GM12878 (cell line): ENCODE results near the gene IL17RC. TPM values are rescaled to one million over a fixed set of nuclear protein-coding genes. Genes with fewer than 3 reads are reported as not detected.

ENCODE experiments used
- ATAC-seq: fragments of 200-7000 bp; cut with Tn5 transposase; 3 replicates; pipeline ENCODE4 v1.9.1; 2020; ENCODE audit warnings: mild to moderate bottlenecking, moderate library complexity
- BruUV-seq: library from RNA; stranded (reverse); fragments of 400-500 nt; replicated peaks from 2 replicates; lab custom pipeline; 2021; lab: Mats Ljungman, UMichigan
- CTCF ChIA-PET: fragments of 300-600 bp; sonication (Branson Sonifier 250); formaldehyde crosslinking; extraction: SDS; loops from one replicate; lab custom pipeline; 2021; ENCODE audit warnings: inconsistent platforms; lab: Yijun Ruan, JAX
- POLR2A ChIA-PET: fragments of 350-600 bp; formaldehyde crosslinking; extraction: SDS; loops from one replicate; lab custom pipeline; 2021; ENCODE audit warnings: inconsistent platforms; lab: Charles Lee
- RAD21 ChIA-PET: fragments of 300-600 bp; sonication (Branson Sonifier 250); formaldehyde crosslinking; loops from one replicate; lab custom pipeline; 2023; ENCODE audit warnings: antibody characterized with exemption; ENCODE audit not compliant: unreplicated experiment; lab: Charles Lee
- SMC1A ChIA-PET: fragments of 300-600 bp; sonication (Branson Sonifier 250); formaldehyde crosslinking; loops from one replicate; lab custom pipeline; 2023; ENCODE audit not compliant: unreplicated experiment, uncharacterized antibody; lab: Charles Lee
- DNase-seq: peaks from one replicate; pipeline ENCODE4 v3.0.0-alpha.2; 2011; ENCODE audit warnings: low read depth, low spot score
- FAIRE-seq: peaks from 3 replicates; lab custom pipeline; 2011; peaks lifted over from hg19 to GRCh38; lab: Jason Lieb, UNC
- H2AFZ ChIP-seq: 2 replicates; pipeline ENCODE4 v1.6.0; 2011; ENCODE audit warnings: low read depth, low read length, control low read depth; ENCODE audit not compliant: control insufficient read depth
- H3K27ac ChIP-seq: 2 replicates; pipeline ENCODE4 v1.5.1; 2011; ENCODE audit warnings: control low read depth; ENCODE audit not compliant: control insufficient read depth, insufficient read depth
- H3K27me3 ChIP-seq, 2 experiments: replicated peaks in 1 of 2; 2 replicates each; pipeline versions ENCODE4 v1.6.0 to v1.6.1; 2011; ENCODE audit warnings: low read length in 1 of 2; ENCODE audit not compliant: control insufficient read depth in 2 of 2, insufficient read depth in 2 of 2
- H3K36me3 ChIP-seq, 2 experiments: 2 replicates each; pipeline ENCODE4 v1.5.1; 2011; ENCODE audit warnings: low read length in 1 of 2; ENCODE audit not compliant: control insufficient read depth in 2 of 2, insufficient read depth in 2 of 2
- H3K4me1 ChIP-seq: 2 replicates; pipeline ENCODE4 v1.6.1; 2011; ENCODE audit warnings: mild to moderate bottlenecking, low read length, moderate library complexity, mixed read lengths; ENCODE audit not compliant: control insufficient read depth, insufficient read depth
- H3K4me2 ChIP-seq: 2 replicates; pipeline ENCODE4 v1.6.0; 2011; ENCODE audit warnings: control low read depth; ENCODE audit not compliant: control insufficient read depth, insufficient read depth
- H3K4me3 ChIP-seq: fragments of 200-600 bp; sonication (generic); 2 replicates; pipeline ENCODE4 v1.5.1; 2016
- H3K79me2 ChIP-seq: 2 replicates; pipeline ENCODE4 v1.6.0; 2011; ENCODE audit warnings: low read length; ENCODE audit not compliant: control insufficient read depth, insufficient read depth
- H3K9ac ChIP-seq: 2 replicates; pipeline ENCODE4 v1.8.0; 2011; ENCODE audit warnings: low read length, control low read depth, mixed read lengths; ENCODE audit not compliant: control insufficient read depth, insufficient read depth
- H3K9me3 ChIP-seq: replicated peaks from 3 replicates; pipeline ENCODE4 v1.5.1; 2011; ENCODE audit warnings: mild to moderate bottlenecking, low read length; ENCODE audit not compliant: control insufficient read depth, insufficient read depth
- H4K20me1 ChIP-seq: 2 replicates; pipeline ENCODE4 v1.6.0; 2011; ENCODE audit not compliant: control insufficient read depth, insufficient read depth
- CTCF ChIP-seq, 3 experiments: IDR thresholded peaks in 2 of 3; conservative IDR thresholded peaks in 1 of 3; 2 replicates each; pipeline ENCODE4 v1.5.1; 2011; ENCODE audit warnings: low read depth in 3 of 3, low read length in 3 of 3, mild to moderate bottlenecking in 3 of 3, control low read depth in 2 of 3, moderate library complexity in 2 of 3, inconsistent platforms in 1 of 3, mixed read lengths in 1 of 3; ENCODE audit not compliant: control insufficient read depth in 2 of 3, insufficient read depth in 1 of 3; ENCODE audit errors: extremely low read depth in 1 of 3
- DPF2 ChIP-seq: fragments of 450-650 bp; IDR thresholded peaks from 2 replicates; pipeline ENCODE4 v1.6.1; 2017; ENCODE audit warnings: mild to moderate bottlenecking
- GATAD2B ChIP-seq: fragments of 450-650 bp; conservative IDR thresholded peaks from 2 replicates; pipeline ENCODE4 v1.6.1; 2017; ENCODE audit warnings: low read depth, mild to moderate bottlenecking, moderate library complexity
- HDAC2 ChIP-seq: fragments of 200-600 bp; sonication (generic); IDR thresholded peaks from 2 replicates; pipeline ENCODE4 v1.6.1; 2017
- HDAC6 ChIP-seq: fragments of 200-600 bp; sonication (generic); IDR thresholded peaks from one replicate; pipeline ENCODE4 v1.8.0; 2017; ENCODE audit warnings: antibody characterized with exemption; ENCODE audit not compliant: unreplicated experiment
- NBN ChIP-seq: fragments of 450-650 bp; IDR thresholded peaks from 2 replicates; pipeline ENCODE4 v1.6.1; 2016
- RB1 ChIP-seq: fragments of 450-650 bp; formaldehyde crosslinking; IDR thresholded peaks from 2 replicates; pipeline ENCODE4 v1.6.1; 2017; ENCODE audit warnings: mild to moderate bottlenecking, borderline replicate concordance
- SIN3A ChIP-seq: IDR thresholded peaks from 2 replicates; pipeline ENCODE4 v1.6.1; 2012; ENCODE audit warnings: low read depth, low read length, improper control_type of control experiment
- SIX5 ChIP-seq: IDR thresholded peaks from 2 replicates; pipeline ENCODE4 v1.6.1; 2011; ENCODE audit warnings: mild to moderate bottlenecking, low read depth, low read length, moderate library complexity; ENCODE audit not compliant: severe bottlenecking
- SMC3 ChIP-seq: IDR thresholded peaks from 2 replicates; pipeline ENCODE4 v1.6.1; 2011; ENCODE audit warnings: low read length, improper control_type of control experiment, borderline replicate concordance
- SPI1 ChIP-seq: IDR thresholded peaks from 2 replicates; pipeline ENCODE4 v1.6.1; 2011; ENCODE audit warnings: low read depth, mild to moderate bottlenecking, low read length, moderate library complexity, borderline replicate concordance; ENCODE audit not compliant: insufficient read depth
- STAT3 ChIP-seq: IDR thresholded peaks from 2 replicates; pipeline ENCODE4 v1.6.1; 2011; ENCODE audit warnings: low read depth, low read length, improper control_type of control experiment
- SUPT20H ChIP-seq: IDR thresholded peaks from 2 replicates; pipeline ENCODE4 v1.6.1; 2011; ENCODE audit warnings: low read depth, mild to moderate bottlenecking, low read length, moderate library complexity, borderline replicate concordance; ENCODE audit not compliant: control insufficient read depth
- TBL1XR1 ChIP-seq: IDR thresholded peaks from 2 replicates; pipeline ENCODE4 v1.6.1; 2012; ENCODE audit warnings: low read depth, low read length, improper control_type of control experiment
- USF1 ChIP-seq: IDR thresholded peaks from 2 replicates; pipeline ENCODE4 v1.6.1; 2011; ENCODE audit warnings: borderline replicate concordance, low read depth, mild to moderate bottlenecking, moderate library complexity, mixed read lengths, low read length; ENCODE audit not compliant: insufficient read depth; ENCODE audit errors: extremely low read length
- ZNF274 ChIP-seq: IDR thresholded peaks from one replicate; pipeline ENCODE4 v1.8.0; 2011; ENCODE audit not compliant: insufficient read length, insufficient read depth
- WGBS: methylation state at CpG from one replicate; pipeline ENCODE4 v1.1.6; 2016; ENCODE audit warnings: low lambda C conversion rate; ENCODE audit not compliant: insufficient replicate concordance, insufficient coverage; ENCODE audit errors: missing lambda C conversion rate; 5-methylcytosine and 5-hydroxymethylcytosine counted together
- in situ Hi-C: fragments of 300-500 bp; cut with MboI; formaldehyde crosslinking; loops from 9 replicates; pipeline ENCODE4 v1.14.3; 2018; ENCODE audit warnings: mixed read lengths
- intact Hi-C: fragments of 100-400 bp; cut with micrococcal nuclease; formaldehyde crosslinking; loops from one replicate; pipeline ENCODE4 v1.14.2; 2022; ENCODE audit not compliant: unreplicated experiment
- polyA plus RNA-seq, 11 experiments: library from polyadenylated mRNA; depleted of rRNA in 4 of 11; unstranded in 6 of 11; stranded (reverse) in 5 of 11; fragments of >200 nt; fragmentation: Nextera tagmentation in 4 of 11; fragmentation: Illumina TruSeq in 1 of 11; extraction: Ambion mirVana in 4 of 11; extraction: Trizol in 1 of 11; gene quantifications; 1 replicate in 1 of 11; 2 replicates in 10 of 11; pipeline versions ENCODE4 v1.2.1 to v1.2.3, GENCODE V29; 2011 to 2016; ENCODE audit warnings: inconsistent platforms in 2 of 11, missing spikeins in 2 of 11, low read depth in 1 of 11
- total RNA-seq, 4 experiments: library from RNA; depleted of rRNA in 3 of 4; stranded (reverse); fragments of >200 nt in 3 of 4; fragmentation: Illumina TruSeq in 1 of 4; extraction: Trizol in 1 of 4; gene quantifications; 2 replicates each; pipeline versions ENCODE4 v1.2.1 to v1.2.3, GENCODE V29; 2013 to 2021
- TF ChIP-seq, protein P1 (sequence below): fragments of 450-650 bp; IDR thresholded peaks from 2 replicates; pipeline ENCODE4 v1.6.1; 2017; ENCODE audit warnings: borderline replicate concordance
- TF ChIP-seq, protein P2 (sequence below): fragments of 450-650 bp; IDR thresholded peaks from 2 replicates; pipeline ENCODE4 v1.6.1; 2016; ENCODE audit warnings: mild to moderate bottlenecking

IL17RC gene
- total and polyA plus RNA-seq, 10 of the 15 experiments (the other 5 are each of a cell fraction or from before 2014, with no cell fraction given) = 0.07 to 4.4 (median 0.34) TPM; not detected in 3

GRCh38 chr3:9915254-9916141, 1.4 kb upstream of the IL17RC start:
- Histone ChIP-seq H3K4me2 (peak overlapping the region; percentile 98), H4K20me1 (no peaks in the 10 kb centered on the region), H2AFZ (peak overlapping the region; percentile 81), H3K27ac (no peak overlapping the region), H3K27me3 (peaks cover 0 to 2% of the 10 kb centered on the region in 2 experiments; a peak in 1 of 4 replicates), H3K4me3 (peak overlapping the region; percentile 54), H3K9me3 (no peaks in the 10 kb centered on the region), H3K36me3 (no peaks in the 10 kb centered on the region), H3K9ac (no peak overlapping the region; the same call in 1 of the 2 replicates), H3K4me1 (peaks cover 10% of the 10 kb centered on the region), H3K79me2 (no peaks in the 10 kb centered on the region)
- DNase-seq = no peak
- FAIRE-seq = no peak
- RAD21 ChIA-PET = interaction anchor here (1.2 kb wide), 1 partner anchor 18 kb away, joined by 5 read pairs; the partner anchor contains the start of gene CRELD1
- CTCF ChIA-PET = interaction anchor here (4.4 kb wide), 1 partner anchor 18 kb away, joined by 31 read pairs; the partner anchor contains the start of gene CRELD1
- peak; percentile 79 for ATAC-seq
- in situ Hi-C loops (no loop called here), intact Hi-C loops (no loop called here)
- SMC1A ChIA-PET = interaction anchor here (0.5 to 0.6 kb wide), 2 partner anchors 16 to 24 kb away, joined by 3 read pairs; no protein-coding TSS in a partner anchor
- BruUV-seq = no TSS peak
- POLR2A ChIA-PET = interaction anchor here (0.6 kb wide), 1 partner anchor 24 kb away, joined by 5 read pairs; no protein-coding TSS in a partner anchor
- WGBS = 11% methylated on average over 71 of the region's 99 CpGs
- TF ChIP-seq SPI1 (peak; percentile 29; the same call in 1 of the 2 replicates), SMC3 (no peak), HDAC2 (no peak), USF1 (no peak), RB1 (peak; percentile 69; the same call in 1 of the 2 replicates), TBL1XR1 (no peak), SIN3A (no peak), SIX5 (no peak), HDAC6 (peak; percentile 52), NBN (no peak), CTCF (IDR thresholded peaks at IDR 0.05 in 2 of 3, conservative IDR thresholded peaks at IDR 0.05 in 1 of 3; ENCODE audit: control insufficient read depth in 2 of 3, extremely low read depth in 1 of 3, insufficient read depth in 1 of 3, low read depth in 3 of 3, low read length in 3 of 3) (peak in 1 of 3 experiments; percentile 45; a peak in 3 of 6 replicates), ZNF274 (no peak), GATAD2B (peak; percentile 98), STAT3 (no peak), SUPT20H (no peak), DPF2 (peak; percentile 77)
- TF ChIP-seq, protein P1, sequence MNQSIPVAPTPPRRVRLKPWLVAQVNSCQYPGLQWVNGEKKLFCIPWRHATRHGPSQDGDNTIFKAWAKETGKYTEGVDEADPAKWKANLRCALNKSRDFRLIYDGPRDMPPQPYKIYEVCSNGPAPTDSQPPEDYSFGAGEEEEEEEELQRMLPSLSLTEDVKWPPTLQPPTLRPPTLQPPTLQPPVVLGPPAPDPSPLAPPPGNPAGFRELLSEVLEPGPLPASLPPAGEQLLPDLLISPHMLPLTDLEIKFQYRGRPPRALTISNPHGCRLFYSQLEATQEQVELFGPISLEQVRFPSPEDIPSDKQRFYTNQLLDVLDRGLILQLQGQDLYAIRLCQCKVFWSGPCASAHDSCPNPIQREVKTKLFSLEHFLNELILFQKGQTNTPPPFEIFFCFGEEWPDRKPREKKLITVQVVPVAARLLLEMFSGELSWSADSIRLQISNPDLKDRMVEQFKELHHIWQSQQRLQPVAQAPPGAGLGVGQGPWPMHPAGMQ = no peak
- TF ChIP-seq, protein P2, sequence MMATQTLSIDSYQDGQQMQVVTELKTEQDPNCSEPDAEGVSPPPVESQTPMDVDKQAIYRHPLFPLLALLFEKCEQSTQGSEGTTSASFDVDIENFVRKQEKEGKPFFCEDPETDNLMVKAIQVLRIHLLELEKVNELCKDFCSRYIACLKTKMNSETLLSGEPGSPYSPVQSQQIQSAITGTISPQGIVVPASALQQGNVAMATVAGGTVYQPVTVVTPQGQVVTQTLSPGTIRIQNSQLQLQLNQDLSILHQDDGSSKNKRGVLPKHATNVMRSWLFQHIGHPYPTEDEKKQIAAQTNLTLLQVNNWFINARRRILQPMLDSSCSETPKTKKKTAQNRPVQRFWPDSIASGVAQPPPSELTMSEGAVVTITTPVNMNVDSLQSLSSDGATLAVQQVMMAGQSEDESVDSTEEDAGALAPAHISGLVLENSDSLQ = no peak
